Mucosa of gallbladder (tissue), 1 donor: ENCODE measurements around the gene HMOX1. TPM values are rescaled to one million over a fixed set of nuclear protein-coding genes. Genes with fewer than 3 reads are reported as not detected.
"Not testable (repeated sequence)": the region's sequence is repeated elsewhere in the genome, so short reads cannot be mapped to it uniquely, and the experiment has no call there.

ENCODE experiments used
- DNase-seq: peaks from one replicate; pipeline ENCODE4 v3.0.0-alpha.2; 2020; ENCODE audit warnings: low spot score
- total RNA-seq: library from RNA; stranded (reverse); gene quantifications from one replicate; pipeline ENCODE4 v1.2.1, GENCODE V29; 2021
- donor health status: DM: no; HTN: no; CAD: no.

Gene HMOX1
- total RNA-seq, 1 donor from 2014 or later: 41.1 TPM

DNA sequence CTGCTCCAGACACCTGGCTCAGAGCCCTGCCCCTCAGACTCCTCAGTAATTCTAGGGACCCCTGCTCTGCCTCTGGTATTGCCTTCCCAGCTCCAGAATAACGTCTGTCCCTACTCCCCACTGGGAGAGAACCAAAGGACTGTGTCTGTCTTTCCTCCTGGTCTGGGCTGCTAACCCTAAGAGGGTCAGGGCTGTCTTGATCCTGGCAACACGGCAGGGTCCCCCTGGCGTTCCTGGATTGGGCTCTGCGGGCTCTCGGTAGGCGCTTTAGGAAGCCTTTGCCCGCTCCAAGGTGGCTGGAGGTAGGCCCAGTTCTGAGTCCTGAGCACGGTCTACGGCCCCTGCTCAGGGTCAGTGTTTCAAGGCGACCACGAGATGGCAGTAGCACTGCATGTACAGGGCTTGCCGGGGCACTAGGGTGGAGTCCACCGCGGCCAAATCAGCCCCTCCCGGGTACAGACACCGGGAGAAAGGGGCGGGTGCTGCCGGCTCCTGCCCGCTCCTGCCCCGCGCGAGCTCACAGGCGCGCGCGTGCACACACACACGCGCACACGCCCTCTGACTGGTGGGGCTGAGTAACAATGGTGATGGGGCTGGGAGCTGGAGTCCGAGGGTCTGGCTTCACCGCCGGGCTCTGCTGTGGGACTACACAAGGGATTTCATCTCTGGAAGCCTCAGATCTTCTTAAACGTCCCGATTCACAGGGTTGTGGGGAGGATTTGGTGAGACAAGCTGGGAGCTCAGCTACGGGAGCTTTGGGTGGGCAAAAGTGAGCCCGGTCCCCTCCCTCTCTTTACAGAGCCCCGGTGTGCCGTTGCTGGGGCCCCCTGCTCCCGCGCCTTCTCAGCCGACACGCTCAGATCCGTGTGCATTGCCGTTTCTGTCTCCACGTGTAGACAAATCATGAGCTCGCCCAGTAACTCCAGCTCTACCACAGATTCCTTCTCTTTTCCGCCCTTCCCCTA lies 30.1 kb upstream of the HMOX1 start:
- DNase-seq: peak; percentile 91

DNA sequence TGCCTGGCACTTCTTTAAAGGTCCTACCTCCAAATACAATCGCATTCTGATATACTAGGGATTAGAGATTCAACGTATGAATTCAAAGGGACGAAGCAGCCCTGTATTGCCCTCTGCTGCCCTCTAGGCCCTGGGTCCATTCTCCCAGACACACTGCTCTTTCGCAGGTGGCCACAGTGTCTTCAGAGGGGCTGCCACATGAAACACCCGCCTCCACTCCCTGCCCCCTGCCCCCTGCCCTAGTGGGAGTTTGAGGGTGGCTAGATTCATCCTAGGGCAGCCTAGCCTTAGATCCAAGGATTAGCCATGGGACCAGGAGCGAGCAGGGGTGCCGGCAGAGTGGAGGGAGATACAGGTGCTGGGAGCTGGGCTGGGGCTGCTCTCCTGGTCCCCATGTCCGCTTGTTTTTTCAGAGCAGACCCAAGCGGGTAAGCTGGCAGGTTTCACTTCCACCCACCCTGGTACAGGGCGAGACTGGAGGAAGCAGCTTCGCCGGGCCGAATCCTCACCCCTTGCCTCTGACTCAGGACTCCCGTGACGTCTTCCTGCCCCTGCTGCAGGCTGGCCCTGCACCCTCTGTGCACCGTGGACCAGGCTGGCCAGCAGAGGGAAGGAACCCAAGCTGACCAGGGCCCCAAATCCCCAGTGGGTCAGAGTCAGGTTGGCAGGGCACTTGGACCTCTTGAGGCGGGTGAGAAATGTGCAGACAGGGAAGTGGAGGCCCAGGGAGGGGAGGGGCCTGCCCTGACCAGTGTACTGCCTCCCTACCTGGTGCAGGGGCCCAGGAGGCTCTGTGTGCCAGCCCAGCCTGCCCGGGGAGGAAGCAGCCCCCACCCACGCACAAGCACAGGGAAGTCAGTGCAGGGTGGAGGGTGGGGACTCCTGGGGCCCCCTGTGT lies 28.4 kb upstream of the HMOX1 start:
- DNase-seq: peak; percentile 71

DNA sequence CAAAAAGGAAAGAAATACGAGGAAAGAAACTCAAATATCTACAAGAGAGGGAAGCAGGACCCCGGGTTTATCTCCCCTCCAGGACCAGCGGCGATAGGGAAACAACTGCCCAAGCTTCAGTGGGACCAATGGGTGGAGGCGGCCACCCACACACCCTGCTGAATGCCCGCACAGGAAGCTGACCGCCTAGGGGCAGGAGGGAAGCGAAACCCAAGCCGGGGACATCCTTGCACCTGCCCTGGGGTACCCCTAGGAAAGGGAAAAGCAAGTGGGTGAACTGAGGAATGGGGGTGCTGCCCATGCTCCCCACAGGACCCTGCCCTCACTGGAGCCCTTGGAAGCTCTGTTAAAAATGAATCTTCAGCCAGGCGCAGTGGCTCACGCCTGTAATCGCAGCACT lies 27.6 kb upstream of the HMOX1 start:
- DNase-seq: no peak

DNA sequence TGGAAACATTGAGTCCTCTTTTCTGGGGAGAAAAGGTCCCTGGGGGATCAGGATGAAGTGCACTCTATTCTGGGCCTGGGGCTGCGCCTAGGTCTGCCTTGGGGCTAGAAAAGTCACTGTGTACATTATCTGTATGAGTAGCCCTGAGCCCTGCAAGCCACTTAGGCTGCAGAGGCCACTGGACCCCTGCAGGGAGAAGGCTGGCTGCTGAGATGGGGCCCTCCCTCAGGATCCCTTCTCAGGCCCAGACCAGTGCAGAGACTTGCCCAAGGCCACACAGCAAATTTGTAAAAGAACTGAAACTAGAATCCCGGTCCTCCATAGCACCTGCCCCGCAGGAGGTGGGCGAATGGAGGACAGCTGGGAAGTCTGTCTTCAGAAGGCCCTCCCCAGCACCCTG lies 26.8 kb upstream of the HMOX1 start:
- DNase-seq: no peak

DNA sequence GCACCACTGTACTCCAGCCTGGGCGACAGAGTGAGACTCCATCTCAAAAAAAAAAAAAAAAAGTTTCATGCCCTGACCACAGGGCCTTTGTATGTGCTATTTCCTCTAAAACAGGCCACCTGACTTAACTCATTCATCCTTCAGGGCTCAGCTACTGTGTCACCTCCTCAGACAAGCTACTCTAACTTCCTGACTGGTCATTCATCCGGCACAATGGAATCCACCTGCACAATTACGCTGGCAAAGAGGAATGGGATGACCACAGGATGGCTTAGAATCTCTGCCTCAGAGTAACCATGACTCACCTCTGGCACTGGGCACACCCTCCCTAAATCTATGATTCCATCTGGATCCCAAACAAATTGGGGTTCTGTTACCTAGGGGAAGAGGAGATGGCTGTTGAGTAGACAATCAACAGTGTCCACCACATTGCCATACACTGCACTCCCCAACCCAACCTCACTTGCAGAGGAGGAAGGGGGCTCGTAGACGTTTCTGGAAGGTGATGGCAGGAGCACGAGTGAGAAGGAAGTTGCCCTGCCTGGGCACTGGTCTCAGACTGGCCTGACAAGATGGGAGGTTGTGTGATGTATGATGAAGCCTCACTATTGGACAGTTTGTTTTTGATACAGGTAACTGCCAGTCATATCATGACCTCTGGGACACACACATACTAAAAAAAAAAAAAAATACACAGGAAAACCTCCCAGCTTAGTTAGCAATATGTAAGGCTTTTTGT lies 22.8 kb upstream of the HMOX1 start:
- DNase-seq: no peak

DNA sequence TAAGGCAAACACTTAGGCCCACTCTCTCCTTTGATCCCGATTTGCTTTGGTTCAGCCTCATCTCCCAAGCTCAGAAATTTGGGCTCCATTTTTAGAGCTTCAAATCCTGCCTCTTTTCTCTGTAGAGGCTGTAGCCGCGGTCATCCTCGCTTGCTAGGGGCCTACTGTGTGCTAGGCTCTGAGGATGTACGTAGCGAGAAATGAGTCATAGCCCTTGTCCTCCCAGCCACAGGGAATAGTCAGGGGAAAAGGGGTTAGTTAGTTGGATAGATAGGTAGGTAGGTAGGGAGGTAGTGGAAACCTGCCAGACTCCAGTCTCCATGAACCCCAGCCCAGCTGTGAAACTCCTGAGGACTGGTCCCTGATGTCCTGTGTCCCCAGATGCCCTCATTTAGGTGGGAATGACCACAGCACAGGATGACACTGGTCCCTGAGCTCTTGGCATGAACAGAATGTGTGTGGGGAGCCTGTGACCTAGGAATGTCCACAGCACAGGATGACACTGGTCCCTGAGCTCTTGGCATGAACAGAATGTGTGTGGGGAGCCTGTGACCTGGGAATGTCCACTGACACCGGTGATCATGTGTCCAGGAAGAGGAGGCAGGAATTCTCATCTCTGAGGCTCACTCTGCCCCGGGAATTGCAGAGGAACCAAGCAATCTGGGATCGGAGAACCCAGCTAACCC lies 21.4 kb upstream of the HMOX1 start:
- no peak for DNase-seq

DNA sequence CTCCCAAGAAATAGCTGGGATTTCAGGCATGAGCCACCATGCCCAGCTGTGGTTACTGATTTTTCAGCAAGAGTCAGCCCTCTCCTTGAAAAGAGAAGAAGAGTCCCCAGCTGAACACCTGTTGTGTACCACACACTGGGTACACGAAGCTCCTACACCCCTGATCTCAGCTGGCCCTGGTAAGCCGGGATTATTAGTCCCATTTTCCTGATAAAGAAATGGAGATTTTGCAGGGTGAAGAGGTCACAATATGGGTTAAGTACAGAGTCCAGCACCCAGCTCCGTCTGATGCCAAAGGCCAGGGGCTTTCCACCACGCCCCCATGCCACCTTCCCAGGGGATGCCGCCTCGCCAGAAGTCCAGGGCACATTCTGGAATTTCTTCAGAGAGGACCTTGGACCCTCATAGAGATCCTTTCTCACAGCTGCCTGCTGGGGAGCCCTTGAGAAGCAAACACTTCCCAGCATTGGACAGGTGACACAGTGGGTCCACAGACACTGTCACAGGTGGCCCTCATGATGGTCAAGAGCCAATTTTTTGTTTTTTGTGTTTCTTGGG lies 19.8 kb upstream of the HMOX1 start:
- no peak for DNase-seq

DNA sequence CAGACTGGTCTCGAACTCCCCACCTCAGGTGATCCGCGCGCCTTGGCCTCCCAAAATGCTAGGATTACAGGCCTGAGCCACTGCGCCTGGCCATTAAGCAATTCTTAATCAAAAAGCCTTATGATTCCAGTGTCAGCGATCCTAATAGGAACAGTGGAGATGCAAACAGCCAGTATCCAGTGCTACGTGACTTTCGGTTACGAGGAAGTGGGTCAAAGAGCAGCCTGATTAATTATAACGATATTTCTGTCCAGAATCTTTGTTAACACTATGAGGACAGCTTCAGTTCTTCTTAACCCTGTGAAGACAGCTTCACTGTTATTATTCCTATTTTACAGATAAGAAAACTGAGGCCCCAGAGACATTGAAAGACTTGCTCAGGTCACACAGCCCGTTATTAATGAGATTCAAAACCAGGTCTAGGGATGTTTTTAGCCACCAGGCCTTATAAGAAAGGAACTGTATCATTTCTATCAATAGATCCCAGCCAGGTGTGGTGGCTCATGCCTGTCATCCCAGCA lies 17.3 kb upstream of the HMOX1 start:
- no peak for DNase-seq

DNA sequence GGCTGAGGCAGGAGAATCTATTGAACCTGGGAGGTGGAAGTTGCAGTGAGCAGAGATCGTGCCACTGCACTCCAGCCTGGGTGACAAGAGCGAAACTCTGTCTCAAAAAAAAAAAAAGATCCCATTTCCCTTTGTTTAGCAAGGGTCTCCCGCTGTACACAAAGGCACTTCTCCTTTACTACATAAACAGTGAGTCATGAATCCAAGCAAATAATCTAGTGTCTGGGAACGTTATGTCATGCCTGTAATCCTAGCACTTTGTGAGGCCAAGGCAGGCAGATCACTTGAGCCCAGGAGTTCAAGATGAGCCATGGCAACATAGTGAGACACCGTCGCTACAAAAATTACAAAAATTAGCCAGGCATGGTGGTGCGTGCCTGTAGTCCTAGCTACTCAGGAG lies 16.7 kb upstream of the HMOX1 start:
- DNase-seq: not testable (repeated sequence)

DNA sequence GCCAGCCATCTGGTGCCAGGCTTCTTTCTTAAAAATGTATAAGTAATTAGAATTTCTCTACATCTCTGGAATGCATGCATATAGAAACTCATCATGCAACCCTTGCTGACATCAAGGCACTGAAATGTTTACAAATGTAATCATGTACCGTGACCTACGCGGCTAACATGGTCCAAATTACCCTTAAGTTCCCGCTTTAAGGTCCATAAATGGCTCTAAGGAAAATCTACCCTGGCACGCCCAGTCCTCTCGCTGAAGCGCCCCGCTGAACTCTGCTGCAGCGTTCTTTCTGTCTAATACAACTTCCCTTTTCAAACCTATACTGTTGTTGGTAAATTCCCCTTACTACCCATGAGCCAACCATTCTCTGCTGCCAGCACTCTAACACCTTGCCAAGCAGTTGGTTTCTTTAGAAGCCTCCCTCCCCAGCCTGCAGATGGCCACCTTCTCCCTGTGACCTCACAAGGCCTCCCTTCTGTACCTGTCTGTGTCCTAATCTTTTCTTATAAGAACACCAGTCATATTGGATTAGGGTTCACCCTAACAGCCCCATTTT lies 13.5 kb upstream of the HMOX1 start:
- no peak for DNase-seq

DNA sequence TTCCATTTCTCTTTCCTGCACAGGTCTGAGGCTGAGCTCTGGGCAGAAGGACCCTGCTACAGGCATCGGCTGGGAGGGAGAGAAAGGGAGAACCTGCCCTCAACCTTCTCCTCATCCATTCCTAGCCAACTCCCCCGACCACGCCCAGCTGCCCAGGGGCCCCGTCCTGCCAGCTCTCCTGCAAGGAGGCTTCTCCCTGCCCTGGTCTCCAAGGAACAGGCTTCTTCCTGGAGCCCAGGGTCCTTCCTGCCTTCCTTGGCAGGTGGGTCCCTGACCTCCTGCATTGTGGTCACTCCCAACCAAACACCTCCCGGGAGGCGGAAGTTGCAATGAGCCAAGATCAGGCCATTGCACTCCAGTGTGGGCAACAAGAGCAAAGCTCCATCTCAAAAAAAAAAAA lies 12.5 kb upstream of the HMOX1 start:
- peak; percentile 81 for DNase-seq

DNA sequence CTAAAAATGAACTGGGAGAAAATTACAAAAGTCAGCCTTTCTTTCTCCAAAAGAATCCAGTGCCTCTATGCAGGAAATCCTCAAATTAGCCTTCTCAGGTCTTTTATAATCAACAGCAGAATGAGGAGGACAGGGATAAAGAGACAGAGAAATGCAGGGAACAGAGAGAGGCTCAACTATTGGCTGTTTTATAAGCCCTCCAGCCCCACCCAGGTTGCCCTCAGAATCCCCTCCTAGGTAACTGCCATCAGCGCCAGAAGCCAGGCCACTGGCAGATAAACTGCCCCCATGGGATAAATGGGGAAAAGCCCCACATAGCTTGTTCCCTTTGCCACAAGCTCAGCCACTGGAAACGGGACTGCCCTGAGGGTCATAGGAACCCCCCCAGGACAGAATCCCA lies 10.9 kb upstream of the HMOX1 start:
- no peak for DNase-seq

DNA sequence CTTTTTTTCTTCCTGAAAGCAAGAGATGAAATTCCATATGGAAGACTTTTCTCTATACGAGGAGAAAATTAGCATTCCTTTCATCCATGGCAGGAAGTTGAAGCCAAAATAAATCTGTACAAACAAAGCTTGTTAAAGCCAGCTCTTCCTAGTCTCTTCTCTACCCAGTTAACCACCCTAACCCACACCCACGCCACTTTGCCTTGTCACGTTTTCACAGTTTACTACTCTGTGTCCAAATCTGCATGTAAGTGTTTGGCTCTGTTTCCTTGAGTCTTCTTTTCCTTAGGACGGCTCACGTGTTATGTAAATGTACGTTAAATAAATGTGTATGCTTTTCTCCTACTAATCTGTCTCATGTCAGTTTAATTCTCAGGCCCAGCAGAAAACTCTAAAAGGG lies 7.1 kb upstream of the HMOX1 start:
- no peak for DNase-seq

DNA sequence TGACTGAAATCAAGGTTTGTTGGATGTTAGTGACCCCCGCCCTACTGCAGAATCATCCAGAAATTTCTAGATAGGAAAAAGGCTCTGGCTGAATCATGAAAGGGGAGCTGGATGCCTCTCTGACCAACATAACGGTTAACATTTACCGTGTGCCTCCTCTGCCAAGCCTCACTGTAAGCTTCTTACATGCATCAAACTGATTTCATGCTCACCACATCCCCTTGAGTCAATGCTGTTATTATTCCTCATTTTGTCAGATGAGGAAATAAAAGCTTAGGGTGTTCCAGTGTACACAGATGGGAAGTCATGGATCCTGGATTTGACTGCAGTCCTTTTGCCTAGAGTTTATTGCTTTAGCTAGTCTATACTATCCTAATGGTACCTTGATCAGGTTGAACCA lies 5.9 kb upstream of the HMOX1 start:
- DNase-seq: no peak

DNA sequence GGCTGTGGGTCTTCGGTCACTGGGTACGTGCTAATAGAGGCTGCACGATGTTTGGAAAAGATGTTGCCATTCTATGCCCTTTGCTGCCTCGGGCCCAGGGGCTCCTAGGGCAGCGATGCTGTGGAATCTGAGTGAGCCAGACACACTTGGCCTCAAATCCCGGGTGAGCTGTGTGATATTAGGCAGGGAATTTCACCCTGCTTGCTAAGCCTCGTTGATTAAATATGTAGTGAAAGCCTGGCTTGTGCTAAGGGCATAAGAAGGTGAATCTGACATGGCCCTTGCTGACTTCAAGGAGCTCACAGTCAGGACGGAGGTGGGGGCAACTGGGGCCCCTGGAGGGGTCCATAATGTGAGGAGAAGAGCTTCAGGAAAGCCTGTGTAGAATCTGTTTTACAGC lies 5.4 kb upstream of the HMOX1 start:
- DNase-seq: no peak

DNA sequence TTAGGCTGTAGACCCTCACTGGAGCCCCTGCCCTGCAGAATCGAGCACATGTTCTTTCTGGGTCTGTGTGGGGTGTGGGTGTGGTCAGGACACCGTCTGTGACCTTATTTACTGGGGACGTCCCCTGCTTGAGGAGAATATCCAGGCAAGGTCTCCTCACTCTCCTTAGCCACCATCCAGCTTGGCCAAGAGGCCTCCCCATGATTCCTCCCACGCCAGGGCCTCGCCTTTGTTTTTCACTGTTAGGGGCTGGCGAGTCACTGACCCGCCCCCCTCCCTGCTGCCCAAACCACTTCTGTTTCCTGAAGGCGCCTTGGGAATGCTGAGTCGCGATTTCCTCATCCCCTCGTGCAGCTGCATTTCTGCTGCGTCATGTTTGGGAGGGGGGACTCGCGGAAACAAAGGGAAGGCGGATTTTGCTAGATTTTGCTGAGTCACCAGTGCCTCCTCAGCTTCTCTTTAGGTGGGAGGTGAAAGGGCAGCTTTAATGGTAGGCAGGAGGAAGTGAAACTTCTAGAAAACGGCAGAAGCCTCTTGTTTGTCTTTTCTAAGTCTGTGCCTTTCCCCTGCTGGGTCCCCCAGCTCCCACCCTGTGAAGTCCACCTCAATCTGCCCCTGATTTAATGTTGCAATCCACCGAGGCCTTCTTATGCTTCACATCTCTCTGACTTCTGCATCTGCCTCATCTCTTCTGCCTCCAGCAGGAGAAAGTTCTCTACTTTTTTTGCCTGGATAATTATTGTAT lies 4.0 kb upstream of the HMOX1 start:
- DNase-seq: peak; percentile 96

DNA sequence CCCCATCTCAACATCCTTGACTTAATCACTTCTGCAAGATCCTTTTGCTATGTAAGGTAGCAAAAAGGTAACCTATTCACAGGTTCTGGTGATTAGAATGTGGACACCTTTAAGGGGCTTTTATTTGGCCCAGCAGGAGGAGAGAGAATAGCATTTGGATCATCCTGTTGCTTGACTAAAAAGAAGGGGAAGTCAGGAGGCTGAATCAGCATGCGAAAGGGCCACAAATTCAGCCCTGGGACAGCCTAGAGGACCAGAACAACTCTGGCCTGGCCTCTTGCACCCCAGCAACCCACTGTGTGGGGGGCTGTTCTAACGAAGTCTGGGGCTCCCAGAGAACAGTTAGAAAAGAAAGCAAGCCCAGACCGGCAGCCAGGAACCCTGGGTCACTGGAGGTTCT lies 3.2 kb upstream of the HMOX1 start:
- DNase-seq: no peak

DNA sequence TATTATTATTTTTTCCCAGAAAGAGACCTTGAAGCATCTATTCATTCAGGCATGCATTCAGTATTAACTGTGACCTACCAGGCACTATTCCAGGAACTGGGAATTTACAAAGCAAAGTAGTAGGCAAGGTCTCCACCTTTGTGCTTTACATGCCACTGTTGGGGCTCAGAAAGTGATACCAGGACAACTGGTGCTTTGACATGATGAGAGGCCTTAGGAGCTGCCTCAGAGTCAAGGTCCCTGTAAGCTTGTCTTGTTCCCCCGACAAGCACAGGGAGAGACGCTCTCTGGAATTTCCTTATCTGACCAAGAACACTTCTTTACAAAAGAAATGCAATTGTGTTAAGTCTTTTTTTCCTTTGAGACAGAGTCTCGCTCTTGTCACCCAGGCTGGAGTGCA lies 2.3 kb upstream of the HMOX1 start:
- no peak for DNase-seq

DNA sequence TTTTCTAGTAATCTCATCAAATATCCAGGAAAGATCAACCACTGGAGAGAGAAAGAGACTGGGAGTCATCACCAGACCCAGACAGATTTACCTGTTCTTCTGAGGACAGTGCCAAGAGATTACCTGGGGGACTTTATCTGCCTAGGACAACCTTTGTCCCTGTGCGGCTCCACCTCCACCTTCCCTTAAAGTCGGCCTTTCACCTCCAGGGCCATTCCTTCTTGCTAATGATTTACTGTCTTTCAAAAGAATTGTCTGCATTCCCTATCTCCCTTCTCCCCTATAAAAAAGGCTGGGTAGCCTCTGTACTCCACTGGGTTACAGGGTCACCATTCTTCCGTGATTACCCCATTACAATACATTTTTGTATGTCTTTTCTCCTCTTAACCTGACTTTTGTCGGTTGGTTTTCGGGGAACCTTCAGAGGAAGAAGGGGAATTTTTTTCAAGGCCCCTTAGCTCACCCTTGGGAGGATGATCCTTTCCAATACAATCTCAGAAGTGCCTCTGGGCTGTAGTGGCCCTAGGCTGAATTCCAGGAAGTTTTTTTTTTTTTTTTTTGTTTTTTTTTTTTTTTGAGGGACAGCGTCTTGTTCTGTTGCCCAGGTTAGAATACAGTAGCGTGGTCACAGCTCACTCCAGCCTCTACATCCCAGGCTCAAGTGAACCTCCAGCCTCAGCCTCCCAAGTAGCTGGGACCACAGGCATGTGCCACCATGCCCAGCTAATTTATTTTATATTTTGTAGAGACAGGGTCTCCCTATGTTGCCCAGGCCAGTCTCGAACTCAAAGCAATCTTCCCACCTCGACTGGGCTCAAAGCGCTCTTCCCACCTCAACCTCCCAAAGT lies 1.5 kb upstream of the HMOX1 start:
- peak; percentile 72 for DNase-seq
